Fibroblast of the aortic adventitia (primary cell): ENCODE results near the gene USP24. TPM values are rescaled to one million over a fixed set of nuclear protein-coding genes. Genes with fewer than 3 reads are reported as not detected.
"Not testable (repeated sequence)": the region's sequence is repeated elsewhere in the genome, so short reads cannot be mapped to it uniquely, and the experiment has no call there.

Experiments used
- DNase-seq: peaks from one replicate; pipeline ENCODE4 v3.0.0-alpha.2; 2010; ENCODE audit warnings: low read depth
- H3K4me3 ChIP-seq: 2 replicates; pipeline ENCODE4 v1.5.1; 2011; ENCODE audit warnings: low read depth, mild to moderate bottlenecking, control low read depth, low read length, moderate library complexity
- CTCF ChIP-seq: IDR thresholded peaks from 2 replicates; pipeline ENCODE4 v1.5.1; 2011; ENCODE audit warnings: mild to moderate bottlenecking, low read length, control low read depth, inconsistent platforms; ENCODE audit not compliant: insufficient read depth
- total RNA-seq: library from RNA; depleted of rRNA; stranded (reverse); fragments of >200 nt; gene quantifications from 2 replicates; pipeline ENCODE4 v1.2.3, GENCODE V29; 2012; ENCODE audit warnings: low replicate concordance

The USP24 gene
- total RNA-seq, 1 donor = 44.8 TPM

DNA sequence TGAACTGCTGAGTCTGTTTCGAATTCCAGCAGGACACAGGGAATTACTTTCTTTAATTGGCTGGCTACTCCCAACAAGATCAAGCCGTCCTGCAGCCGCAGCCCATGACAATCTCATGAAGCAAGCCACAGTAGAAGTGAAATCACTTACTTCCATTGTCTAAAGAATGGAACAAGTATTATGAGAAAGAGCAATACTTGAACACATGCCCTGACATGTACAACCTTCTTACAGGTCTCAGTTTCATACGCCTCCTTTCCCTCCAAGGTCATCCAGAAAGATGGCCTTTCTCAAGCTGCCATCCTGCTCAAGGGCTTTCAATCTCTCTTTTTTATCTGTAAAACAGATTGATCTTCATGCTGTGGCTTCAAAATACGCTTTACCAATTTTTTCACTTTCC, 90.7 kb downstream of the USP24 start:
- no peak for DNase-seq
- TF ChIP-seq CTCF = no peak

DNA sequence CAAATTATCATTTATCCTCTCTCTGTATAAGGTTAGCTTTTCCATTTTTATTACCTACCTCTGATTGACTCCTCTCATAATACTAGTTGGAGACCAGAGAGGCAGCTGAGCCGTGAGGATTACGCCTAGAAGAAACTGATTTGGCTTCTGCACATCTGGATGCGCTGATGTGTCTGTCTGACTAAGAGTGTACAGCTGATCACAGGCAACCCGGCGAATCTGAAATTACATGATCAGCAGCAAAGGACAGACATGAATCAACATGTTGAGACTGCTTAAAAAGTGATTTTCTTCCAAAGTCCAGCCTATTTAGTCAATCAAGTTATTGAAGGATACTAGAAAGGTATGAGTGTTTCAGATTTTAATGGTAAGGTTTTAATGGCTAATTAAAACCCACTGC, 94.6 kb downstream of the USP24 start:
- no peak for TF ChIP-seq CTCF
- H3K4me3 ChIP-seq = no peak overlapping the region
- DNase-seq = no peak

More for the DNA sequence above, 90.7 kb downstream of the USP24 start:
- no peak overlapping the region for H3K4me3 ChIP-seq

DNA sequence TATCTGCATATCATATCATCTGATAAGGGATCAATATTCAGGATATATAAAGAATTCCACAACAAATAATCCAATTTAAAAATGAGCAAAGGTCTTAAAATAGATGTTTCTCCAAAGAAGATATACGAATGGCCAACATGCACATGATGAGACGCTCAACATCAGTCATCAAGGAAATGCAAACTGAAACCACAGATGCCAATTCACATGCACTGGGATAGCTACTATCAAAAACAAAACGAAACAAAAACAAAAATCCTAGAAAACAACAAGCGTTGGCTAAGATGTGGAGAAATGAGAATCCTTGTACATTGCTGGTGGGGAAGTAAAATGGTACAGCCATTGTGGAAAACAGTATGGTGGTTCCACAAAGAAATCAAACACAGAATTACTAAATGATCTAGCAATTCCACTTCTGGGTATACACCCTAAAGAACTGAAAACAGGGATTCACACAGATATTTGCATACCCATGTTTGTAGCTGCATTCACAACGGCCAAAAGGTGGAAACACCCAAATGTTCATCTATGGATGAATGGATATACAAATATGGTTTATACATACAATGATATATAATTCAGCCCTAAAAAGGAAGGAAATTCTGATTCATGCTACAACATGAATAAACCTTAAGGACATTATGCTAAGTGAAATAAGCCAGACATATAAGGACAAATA, 96.4 kb downstream of the USP24 start:
- no peak for DNase-seq
- H3K4me3 ChIP-seq = no peak overlapping the region
- no peak for TF ChIP-seq CTCF

DNA sequence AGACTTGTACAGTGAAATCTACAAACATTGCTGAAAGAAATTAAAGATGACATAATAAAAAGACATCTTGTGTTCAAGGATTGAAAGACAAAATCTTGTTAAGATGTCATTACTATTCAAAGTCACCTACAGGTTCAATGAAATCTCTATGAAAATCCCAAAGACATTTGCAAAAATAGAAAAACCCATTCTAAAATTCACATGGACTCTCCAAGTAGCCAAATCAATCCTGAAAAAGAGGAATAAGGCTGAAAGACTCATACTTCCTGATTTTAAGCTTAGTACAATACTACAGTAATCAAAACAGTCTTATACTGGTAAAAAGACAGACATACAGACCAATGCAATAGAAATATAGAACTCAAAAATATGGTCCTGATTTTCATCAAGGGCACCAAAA, 97.2 kb downstream of the USP24 start:
- TF ChIP-seq CTCF = no peak
- DNase-seq = no peak
- H3K4me3 ChIP-seq = no peak overlapping the region

DNA sequence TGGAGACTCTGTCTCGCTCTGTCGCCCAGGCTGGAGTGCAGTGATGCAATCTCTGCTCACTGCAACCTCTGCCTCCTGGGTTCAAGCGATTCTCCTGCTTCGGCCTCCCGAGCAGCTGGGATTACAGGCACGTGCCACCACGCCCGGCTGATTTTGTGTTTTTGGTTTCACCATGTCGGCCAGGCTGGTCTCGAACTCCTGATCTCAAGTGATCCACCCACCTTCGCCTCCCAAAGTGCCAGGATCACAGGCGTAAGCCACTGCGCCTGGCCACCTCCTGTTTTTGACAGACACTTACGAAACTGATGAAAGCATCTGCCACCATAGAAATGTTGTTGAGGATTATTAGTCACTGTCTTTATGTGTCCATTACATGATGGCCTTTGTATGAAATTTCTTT, 106.2 kb downstream of the USP24 start:
- not testable (repeated sequence) for H3K4me3 ChIP-seq, DNase-seq

GRCh38 chr1:55107101-55107500, 108.1 kb downstream of the USP24 start:
- no peak for DNase-seq
- H3K4me3 ChIP-seq = no peak overlapping the region
- TF ChIP-seq CTCF = no peak

GRCh38 chr1:55103891-55104290, 111.3 kb downstream of the USP24 start:
- no peak overlapping the region for H3K4me3 ChIP-seq
- no peak for TF ChIP-seq CTCF
- no peak for DNase-seq
